ENCODE measurements around the gene SMIM33. TPM values are rescaled to one million over a fixed set of nuclear protein-coding genes. Genes with fewer than 3 reads are reported as not detected.

Gene SMIM33
- total and polyA plus RNA-seq, 2 of the 13 experiments (the other 11 are each of a cell fraction or from before 2014, with no cell fraction given): not detected

DNA sequence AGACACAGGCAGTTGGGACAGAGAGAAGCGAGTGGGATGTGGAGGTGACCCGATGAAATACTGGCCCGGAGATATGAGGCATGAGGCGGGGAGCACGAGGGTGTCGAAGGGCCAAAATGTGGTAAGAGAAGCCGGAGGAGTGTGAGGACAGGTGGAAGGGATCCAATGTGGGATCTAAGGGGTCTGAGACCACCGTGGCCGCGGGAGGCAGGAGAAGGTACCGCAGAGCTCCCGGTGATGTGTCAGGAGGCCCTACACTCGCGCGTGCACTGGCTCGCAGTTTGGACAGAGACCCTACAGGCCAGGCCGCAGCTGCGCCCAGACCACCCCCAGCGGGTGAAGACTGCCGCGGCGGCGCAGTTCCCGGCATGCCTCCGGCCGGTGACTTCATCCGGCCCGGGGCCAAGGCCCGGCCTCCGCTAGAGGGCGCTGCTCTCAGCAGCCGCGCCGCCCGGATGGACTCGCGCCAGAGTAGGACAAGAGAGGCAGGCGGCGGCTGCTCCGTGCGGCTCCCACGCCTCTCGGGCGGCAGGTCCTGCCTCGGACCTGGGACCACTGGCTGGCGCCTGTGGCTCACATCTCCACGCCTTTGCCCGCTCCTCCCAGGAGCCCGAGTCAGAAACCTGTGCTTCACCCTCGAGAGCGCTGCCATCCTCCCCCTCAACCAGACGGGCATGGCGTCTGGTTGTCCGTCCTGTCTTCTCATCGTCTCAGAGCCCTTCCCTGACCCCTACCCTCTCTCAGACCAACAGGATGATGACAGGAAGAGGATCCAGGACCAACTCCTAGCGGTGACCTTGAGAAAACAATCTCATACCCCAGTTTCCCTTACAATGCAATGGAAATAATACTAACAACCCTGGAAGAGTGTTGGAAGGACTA lies 47.1 kb downstream of the SMIM33 start:
- Histone ChIP-seq H3K36me3 (replicated peaks in 1 of 2; ENCODE audit: control insufficient read depth in 1 of 2, insufficient read depth in 2 of 2, low read length in 2 of 2) (no peaks in the 10 kb centered on the region), H3K79me2 (ENCODE audit: insufficient read depth, low read length) (no peaks in the 10 kb centered on the region), H3K4me2 (ENCODE audit: low read depth, low read length) (peak overlapping the region; percentile 93), H2AFZ (ENCODE audit: low read length) (peak overlapping the region; percentile 51), H3K9ac (ENCODE audit: insufficient read depth, low read depth, low read length) (peak overlapping the region; percentile 85), H3K27me3 (ENCODE audit: control insufficient read depth in 1 of 2, insufficient read depth in 2 of 2, low read length in 2 of 2) (no peaks in the 10 kb centered on the region; a peak in 1 of 5 replicates), H3K4me3 (replicated peaks in 1 of 3; ENCODE audit: insufficient read depth in 1 of 3, low read depth in 2 of 3, low read length in 3 of 3) (peak overlapping the region; percentile 54 to 77 (median 59)), H3K9me3 (ENCODE audit: low read length) (no peaks in the 10 kb centered on the region), H3K27ac (ENCODE audit: extremely low read length, insufficient read depth, low read length) (peak overlapping the region; percentile 71), H3K4me1 (ENCODE audit: insufficient read depth, low read length) (peaks cover 54% of the 10 kb centered on the region), H4K20me1 (ENCODE audit: insufficient read depth, low read length) (no peaks in the 10 kb centered on the region)
- ATAC-seq (peak; percentile 91), FAIRE-seq (peak; percentile 87), DNase-seq (ENCODE audit: low spot score) (peak; percentile 80)
- BruUV-seq (replicated peaks): TSS peak; percentile 30
- in situ Hi-C loops (cut with HindIII; ENCODE audit: extremely low pct_ligation_motif_present, low pct_unique_long_range_greater_than_20kb): loop anchor here (5.0 kb wide), 2 partner anchors 44 to 96 kb away; partner anchors contain the start of gene UBE2D2
- intact Hi-C loops (cut with micrococcal nuclease; ENCODE audit: unreplicated experiment): loop anchor here (1.0 kb wide), 2 partner anchors 43 to 133 kb away; partner anchors contain the start of gene UBE2D2
- POLR2A ChIA-PET: interaction anchor here (0.8 to 6.2 kb wide), 7 partner anchors 11 to 95 kb away, joined by 3 to 51 read pairs (median 7); partner anchors contain the start of genes DNAJC18 and UBE2D2
- CTCF ChIA-PET (ENCODE audit: low intra/inter-chr PET ratio, low total read pairs): interaction anchor here (0.9 to 1.8 kb wide), 3 partner anchors 43 to 96 kb away, joined by 5 to 8 read pairs (median 5); partner anchors contain the start of gene UBE2D2
- WGBS (ENCODE audit: low lambda C conversion rate): 9% methylated on average over 23 of the region's 56 CpGs
- TF ChIP-seq MXD3 (CRISPR knock-in tag; IDR thresholded peaks at IDR 0.05) (peak; percentile 91), MIXL1 (CRISPR knock-in tag; IDR thresholded peaks at IDR 0.05) (no peak), ISX (CRISPR knock-in tag; conservative IDR thresholded peaks at IDR 0.05) (no peak), ZNF768 (CRISPR knock-in tag; IDR thresholded peaks at IDR 0.05) (peak; percentile 84), ZNF580 (CRISPR knock-in tag; IDR thresholded peaks at IDR 0.05; ENCODE audit: borderline replicate concordance, low read depth) (peak; percentile 94), ARHGAP35 (CRISPR knock-in tag; IDR thresholded peaks at IDR 0.05; ENCODE audit: borderline replicate concordance) (no peak; the same call in 1 of the 2 replicates), TRIM24 (CRISPR knock-in tag; IDR thresholded peaks at IDR 0.05) (no peak), ZNF614 (CRISPR knock-in tag; IDR thresholded peaks at IDR 0.05; ENCODE audit: borderline replicate concordance) (peak; percentile 70), SP5 (CRISPR knock-in tag; IDR thresholded peaks at IDR 0.05; ENCODE audit: borderline replicate concordance, low read depth) (no peak; the same call in 1 of the 2 replicates), ZNF460 (CRISPR knock-in tag; IDR thresholded peaks at IDR 0.05; ENCODE audit: borderline replicate concordance) (no peak), ZNF644 (CRISPR knock-in tag; IDR thresholded peaks at IDR 0.05; ENCODE audit: low read depth) (no peak), CHD2 (IDR thresholded peaks at IDR 0.05; ENCODE audit: low read depth, low read length) (no peak; the same call in 1 of the 2 replicates), HNF1B (CRISPR knock-in tag; IDR thresholded peaks at IDR 0.05) (peak; percentile 92), ZNF484 (CRISPR knock-in tag; IDR thresholded peaks at IDR 0.05; ENCODE audit: borderline replicate concordance, low read depth) (no peak)
- TF ChIP-seq, protein P1, sequence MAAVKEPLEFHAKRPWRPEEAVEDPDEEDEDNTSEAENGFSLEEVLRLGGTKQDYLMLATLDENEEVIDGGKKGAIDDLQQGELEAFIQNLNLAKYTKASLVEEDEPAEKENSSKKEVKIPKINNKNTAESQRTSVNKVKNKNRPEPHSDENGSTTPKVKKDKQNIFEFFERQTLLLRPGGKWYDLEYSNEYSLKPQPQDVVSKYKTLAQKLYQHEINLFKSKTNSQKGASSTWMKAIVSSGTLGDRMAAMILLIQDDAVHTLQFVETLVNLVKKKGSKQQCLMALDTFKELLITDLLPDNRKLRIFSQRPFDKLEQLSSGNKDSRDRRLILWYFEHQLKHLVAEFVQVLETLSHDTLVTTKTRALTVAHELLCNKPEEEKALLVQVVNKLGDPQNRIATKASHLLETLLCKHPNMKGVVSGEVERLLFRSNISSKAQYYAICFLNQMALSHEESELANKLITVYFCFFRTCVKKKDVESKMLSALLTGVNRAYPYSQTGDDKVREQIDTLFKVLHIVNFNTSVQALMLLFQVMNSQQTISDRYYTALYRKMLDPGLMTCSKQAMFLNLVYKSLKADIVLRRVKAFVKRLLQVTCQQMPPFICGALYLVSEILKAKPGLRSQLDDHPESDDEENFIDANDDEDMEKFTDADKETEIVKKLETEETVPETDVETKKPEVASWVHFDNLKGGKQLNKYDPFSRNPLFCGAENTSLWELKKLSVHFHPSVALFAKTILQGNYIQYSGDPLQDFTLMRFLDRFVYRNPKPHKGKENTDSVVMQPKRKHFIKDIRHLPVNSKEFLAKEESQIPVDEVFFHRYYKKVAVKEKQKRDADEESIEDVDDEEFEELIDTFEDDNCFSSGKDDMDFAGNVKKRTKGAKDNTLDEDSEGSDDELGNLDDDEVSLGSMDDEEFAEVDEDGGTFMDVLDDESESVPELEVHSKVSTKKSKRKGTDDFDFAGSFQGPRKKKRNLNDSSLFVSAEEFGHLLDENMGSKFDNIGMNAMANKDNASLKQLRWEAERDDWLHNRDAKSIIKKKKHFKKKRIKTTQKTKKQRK (IDR thresholded peaks at IDR 0.05; ENCODE audit: low read length): no peak
- TF ChIP-seq, protein P2, sequence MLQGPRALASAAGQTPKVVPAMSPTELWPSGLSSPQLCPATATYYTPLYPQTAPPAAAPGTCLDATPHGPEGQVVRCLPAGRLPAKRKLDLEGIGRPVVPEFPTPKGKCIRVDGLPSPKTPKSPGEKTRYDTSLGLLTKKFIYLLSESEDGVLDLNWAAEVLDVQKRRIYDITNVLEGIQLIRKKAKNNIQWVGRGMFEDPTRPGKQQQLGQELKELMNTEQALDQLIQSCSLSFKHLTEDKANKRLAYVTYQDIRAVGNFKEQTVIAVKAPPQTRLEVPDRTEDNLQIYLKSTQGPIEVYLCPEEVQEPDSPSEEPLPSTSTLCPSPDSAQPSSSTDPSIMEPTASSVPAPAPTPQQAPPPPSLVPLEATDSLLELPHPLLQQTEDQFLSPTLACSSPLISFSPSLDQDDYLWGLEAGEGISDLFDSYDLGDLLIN (CRISPR knock-in tag; IDR thresholded peaks at IDR 0.05; ENCODE audit: borderline replicate concordance): no peak

Data from HepG2 (cell line).